HG02852 (cell line): ENCODE measurements around the gene RRP12.
"Not testable (repeated sequence)": the region's sequence is repeated elsewhere in the genome, so short reads cannot be mapped to it uniquely, and the experiment has no call there.

Source experiments
- ATAC-seq: cut with Tn5 transposase; IDR thresholded peaks from one replicate; pipeline ENCODE4 v1.9.1; 2021; ENCODE audit warnings: mild to moderate bottlenecking, moderate library complexity; ENCODE audit not compliant: unreplicated experiment

The RRP12 gene, protein sequence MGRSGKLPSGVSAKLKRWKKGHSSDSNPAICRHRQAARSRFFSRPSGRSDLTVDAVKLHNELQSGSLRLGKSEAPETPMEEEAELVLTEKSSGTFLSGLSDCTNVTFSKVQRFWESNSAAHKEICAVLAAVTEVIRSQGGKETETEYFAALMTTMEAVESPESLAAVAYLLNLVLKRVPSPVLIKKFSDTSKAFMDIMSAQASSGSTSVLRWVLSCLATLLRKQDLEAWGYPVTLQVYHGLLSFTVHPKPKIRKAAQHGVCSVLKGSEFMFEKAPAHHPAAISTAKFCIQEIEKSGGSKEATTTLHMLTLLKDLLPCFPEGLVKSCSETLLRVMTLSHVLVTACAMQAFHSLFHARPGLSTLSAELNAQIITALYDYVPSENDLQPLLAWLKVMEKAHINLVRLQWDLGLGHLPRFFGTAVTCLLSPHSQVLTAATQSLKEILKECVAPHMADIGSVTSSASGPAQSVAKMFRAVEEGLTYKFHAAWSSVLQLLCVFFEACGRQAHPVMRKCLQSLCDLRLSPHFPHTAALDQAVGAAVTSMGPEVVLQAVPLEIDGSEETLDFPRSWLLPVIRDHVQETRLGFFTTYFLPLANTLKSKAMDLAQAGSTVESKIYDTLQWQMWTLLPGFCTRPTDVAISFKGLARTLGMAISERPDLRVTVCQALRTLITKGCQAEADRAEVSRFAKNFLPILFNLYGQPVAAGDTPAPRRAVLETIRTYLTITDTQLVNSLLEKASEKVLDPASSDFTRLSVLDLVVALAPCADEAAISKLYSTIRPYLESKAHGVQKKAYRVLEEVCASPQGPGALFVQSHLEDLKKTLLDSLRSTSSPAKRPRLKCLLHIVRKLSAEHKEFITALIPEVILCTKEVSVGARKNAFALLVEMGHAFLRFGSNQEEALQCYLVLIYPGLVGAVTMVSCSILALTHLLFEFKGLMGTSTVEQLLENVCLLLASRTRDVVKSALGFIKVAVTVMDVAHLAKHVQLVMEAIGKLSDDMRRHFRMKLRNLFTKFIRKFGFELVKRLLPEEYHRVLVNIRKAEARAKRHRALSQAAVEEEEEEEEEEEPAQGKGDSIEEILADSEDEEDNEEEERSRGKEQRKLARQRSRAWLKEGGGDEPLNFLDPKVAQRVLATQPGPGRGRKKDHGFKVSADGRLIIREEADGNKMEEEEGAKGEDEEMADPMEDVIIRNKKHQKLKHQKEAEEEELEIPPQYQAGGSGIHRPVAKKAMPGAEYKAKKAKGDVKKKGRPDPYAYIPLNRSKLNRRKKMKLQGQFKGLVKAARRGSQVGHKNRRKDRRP (N-terminal part only)

DNA sequence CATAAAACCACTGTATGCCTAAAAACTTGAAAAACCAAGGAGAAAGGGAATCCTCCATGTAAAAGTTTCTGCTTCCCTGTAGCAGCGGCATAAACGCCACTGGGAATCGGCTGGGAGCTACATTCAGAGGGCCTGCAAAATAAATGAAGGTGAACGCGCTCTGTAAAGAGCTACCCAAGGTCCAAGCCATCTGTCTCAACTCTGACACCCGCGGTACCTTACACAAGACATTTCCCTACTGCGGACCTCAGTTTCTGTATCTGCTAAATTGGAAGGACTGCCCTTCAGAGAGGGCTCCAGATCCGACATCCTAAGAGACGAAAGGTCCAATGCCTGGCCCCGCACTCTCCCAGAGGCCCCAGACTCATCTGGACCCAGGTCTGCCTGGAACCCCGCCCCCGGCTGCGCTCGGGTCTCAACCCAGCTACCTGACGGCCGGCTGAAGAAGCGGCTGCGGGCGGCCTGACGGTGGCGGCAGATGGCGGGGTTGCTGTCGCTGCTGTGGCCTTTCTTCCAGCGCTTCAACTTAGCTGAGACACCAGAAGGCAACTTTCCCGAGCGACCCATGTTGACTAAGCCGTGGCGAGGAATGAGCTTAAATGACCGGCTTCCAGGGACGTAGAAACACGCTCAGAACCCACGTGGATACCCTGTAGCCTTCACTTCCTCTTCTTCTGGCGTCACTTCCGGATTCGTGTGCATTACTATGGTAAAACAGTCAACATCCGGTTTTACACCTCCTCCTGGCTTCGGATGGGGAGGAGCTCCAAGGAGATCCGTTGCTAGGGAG, at the start of gene RRP12:
Gene RRP12, minus strand, starts transcription at position 676 of the 790 bp plus-strand sequence. Its CDS starts 109 bp downstream, at position 567.
- peak; percentile 96 for ATAC-seq

DNA sequence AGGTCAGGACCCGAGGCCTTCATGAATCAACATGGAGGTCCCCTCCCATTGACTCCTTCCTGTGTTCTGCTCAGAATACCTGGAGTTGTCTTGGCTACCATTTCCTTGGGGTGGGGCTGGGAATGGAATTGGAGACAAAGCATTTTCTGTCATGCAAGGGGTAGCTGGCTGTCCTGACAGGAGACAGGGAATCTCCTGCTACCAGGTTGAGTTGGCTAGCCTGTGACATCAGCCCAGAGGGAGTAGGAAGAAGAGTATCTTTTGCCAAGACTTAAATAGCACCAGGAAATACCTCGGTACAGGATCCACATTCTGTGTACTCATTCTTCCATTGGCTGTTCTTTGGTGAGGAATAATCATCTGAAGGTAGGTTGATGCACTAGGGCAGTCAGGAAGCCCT, 49.7 kb upstream of the RRP12 start:
- no peak for ATAC-seq

DNA sequence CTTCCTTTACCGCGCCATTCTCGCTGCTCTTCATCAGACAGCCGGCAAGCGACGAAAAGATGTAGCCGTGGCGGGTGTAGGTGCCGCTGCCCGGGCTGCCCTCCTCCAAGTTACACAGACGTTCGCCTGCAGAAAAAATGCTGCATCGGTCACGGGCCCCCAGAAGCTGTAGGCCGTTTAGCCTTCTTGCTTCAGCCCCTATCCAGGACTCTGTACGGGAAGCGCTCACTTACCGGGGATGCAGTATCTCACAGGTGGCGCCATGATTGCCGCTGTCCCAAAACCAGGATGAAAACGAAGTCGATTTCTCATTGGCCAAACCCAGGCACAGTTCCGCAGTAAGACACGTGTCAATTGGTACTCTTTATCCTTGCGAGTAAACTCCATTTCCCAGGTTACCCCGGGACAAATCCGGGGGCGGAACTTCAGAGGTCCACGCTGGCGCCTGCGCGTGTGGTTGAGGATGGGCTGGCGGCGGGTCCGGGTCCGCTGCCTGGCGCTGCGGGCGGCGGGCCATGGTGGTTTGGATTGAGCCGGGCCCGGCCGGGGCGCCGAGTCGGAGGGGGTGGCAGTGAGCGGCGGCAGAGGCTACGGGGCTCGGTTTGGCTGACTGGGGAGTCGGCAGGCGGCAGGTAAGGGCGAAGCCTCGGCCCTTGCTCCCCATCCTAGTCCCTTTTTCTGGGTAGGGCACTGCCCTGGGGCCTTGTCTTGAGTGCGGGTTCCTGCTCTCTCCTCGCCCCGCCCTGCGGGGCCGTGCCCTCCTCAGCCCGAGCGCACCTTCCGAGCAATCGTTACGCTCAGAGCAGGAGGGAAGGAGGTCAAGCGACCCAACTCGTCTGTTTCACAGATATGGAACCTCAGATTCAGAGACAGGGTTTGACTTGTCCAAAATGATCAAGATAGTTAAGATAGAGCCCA, 44.8 kb upstream of the RRP12 start, which contains the start of the genes EXOSC1 and ZDHHC16:
Gene EXOSC1, minus strand, starts transcription at position 285 of the 918 bp plus-strand sequence. Its CDS starts 21 bp downstream, at position 264.
Gene ZDHHC16, plus strand, starts transcription at position 454 of the 918 bp plus-strand sequence. CDS start 5,501 bp downstream, outside the sequence.
- peak; percentile 92 for ATAC-seq

DNA sequence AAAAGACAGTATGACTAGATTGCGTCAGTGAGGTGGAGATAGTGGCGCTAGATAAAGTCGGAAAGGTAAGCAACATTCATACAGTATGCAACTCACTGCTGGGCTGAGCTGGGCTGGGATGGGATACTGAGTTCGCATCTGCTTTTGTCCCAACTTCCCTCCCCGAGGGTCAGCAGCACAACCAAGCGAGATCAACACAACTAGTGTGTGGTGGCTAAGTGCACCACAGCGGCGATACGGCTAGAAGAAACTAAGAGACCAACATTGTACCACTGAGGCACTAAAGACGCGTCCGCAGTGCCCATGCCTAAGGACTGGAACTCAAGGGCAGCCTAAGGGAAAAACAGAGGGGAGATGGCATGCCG, 44.2 kb upstream of the RRP12 start:
- ATAC-seq = no peak

DNA sequence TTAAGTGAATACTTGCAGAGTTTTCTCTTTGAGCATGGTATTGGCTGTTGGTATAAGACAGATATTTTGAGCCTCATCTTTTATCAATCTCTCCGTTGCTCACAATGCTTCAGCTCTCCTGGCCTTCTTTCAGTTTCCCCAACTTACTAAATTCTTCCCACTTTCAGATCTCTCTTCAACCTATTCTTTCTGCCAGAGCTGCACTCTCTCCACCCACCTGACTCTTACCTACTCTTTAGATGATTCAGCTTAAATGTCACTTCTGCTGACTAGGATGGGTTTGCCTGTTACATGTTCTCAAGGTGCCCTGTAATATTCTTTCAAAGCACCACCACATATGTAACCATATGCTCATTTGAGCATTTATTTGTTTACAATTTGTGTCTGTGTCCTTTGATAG, 43.1 kb upstream of the RRP12 start:
- ATAC-seq = no peak

DNA sequence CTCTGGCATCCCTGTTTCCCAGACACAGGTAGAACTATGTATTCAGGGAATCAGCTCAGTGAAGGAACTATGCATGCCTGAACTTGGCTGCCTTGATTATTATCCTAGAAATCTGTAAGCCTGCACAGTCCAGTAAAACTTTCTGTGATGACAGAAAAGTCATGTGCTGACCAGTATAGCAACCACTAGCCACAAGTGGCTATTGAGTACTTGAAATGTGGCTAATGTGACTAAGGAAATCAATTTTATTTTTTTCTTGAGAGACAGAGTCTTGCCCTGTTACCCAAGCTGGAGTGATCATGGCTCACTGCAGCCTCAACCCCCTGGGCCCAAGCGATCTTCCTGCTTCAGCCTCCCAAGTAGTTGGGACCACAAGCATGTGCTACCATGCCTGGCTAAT, 41.1 kb upstream of the RRP12 start:
- ATAC-seq = no peak

DNA sequence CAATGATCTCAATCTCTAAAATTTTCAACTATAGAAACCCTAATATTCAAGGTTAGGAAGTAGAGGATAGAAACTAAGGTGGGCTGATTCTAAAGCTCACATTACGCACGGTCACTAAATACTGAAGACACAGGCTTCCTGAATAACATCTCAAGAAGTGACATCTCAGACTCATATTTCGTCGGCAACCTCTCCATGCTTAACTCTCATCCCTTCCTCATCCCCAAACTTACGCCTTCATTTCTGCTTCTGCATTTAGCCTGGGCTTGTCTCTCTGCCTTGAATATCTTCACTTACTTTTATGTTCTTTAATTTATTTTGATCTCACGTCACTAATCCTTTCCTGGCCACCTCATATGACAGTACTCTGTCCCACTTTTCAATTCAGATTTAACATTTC, 34.1 kb upstream of the RRP12 start:
- no peak for ATAC-seq

DNA sequence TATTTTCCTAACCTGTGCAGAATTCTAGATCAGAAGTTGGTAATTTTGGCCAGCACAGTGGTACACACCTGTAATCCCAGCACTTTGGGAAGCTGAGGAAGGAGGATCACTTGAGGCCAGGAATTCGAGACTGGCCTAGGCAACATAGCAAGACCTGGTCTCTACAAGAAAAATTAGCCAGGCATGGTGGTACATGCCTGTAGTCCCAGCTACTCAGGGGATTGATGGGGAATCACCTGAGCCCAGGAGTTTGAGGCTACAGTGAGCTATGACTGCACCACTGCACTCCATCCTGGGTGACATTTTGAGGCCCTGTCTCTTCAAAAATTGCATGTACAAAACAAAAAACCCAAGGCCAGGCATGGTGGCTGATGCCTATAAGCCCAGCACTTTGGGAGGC, 33.4 kb upstream of the RRP12 start:
- no peak for ATAC-seq

DNA sequence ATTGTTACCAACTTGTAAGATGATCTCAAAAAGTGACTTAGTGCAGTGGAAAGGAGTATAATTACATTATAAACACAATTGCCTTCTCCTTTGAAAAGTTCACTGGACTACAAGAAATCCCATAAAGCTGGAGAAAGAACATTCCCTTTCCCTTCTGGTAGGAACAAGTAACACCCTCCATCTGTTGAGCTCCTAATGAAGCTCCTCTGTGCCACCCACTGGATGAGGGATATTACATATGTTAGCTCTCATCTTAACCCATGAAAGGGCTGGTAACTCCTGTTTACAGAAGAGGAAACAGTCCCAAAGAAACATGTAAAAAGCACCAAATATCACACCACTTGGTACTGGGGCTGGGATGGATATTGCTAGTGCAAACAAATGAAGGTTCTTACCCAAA, 32.9 kb upstream of the RRP12 start:
- ATAC-seq = no peak

DNA sequence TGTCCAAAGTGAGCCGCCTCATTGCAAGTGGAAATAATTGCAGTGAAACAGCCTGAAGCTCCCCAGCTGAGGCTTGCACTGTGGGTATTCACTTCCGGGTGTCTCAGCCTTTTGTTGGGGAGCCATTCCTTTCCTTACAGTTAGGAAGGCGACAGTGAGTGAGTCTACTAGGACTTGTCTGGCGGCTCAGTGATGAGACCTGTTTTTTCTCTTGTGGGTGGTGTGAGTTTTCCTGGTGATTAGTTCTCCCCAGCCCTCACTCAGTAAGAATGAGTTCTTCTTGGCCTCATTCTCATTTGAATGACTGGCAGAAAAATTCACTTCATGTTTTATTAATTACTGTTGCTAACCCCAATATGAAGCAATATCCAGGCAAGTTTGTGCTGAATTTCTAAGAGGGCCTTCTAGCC, 27.4 kb upstream of the RRP12 start:
- no peak for ATAC-seq

DNA sequence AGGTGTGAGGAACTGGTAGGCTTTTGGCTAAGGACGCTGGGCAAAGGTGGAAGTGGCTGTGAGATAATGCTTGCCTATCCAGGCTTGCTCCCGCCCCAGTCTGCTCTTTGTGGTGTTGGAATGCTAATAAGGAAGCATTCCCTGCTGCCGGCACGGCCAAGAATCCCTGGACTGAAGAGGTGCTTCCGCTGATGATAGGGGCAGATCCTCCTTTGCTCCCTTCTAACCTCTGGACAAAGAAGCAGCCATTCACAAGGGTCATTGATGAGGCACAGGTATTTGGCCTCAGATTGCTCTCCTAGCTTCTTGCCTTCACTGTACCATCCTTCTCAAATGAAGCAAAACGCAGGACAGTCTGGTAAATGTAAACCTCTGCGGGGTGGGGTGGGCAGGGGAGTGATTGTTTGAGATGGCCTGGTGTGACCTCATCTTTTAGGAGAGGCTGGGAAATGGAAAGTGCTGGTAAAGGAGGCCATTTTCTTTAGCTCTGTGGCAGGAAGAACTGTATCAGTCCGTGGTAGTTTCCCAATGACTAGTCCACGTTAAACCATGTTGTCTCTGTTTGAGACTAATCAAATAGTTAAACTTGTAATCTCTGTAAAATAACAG, 26.5 kb upstream of the RRP12 start:
- ATAC-seq = no peak

DNA sequence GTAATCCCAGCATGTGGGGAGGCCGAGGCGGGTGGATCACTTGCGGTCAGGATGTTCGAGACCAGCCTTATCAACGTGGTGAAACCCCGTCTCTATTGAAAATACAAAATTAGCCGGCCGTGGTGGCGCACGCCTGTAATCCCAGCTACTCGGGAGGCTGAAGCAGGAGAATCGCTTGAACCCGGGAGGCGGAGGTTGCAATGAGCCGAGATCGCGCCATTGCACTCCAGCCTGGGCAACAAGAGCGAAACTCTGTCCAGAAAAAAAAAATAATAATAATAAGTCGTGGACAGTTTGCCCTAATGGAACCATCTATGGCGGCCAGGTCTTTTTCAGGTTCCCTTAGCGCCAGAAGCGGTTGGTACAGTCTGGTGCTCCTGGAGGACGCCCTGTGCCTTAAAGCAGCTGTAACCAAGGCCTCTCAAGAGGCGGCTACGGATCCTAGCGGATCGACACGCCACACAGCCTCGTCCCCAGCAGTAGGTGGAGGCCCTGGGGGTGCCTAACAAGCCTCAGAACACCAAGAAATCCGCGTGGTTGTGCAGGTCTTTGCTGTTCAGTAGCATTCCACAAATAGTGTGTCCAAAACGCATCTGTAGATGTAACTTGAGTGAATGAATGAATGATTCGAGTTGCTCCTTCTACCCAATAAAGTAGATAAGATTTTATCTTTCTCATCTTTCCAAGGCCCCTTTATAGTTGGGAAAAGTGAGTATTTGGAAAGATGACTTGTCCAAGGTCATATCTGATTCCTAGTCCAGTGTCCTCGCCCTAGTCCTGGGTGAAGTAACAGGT, 25.8 kb upstream of the RRP12 start:
- ATAC-seq = no peak

DNA sequence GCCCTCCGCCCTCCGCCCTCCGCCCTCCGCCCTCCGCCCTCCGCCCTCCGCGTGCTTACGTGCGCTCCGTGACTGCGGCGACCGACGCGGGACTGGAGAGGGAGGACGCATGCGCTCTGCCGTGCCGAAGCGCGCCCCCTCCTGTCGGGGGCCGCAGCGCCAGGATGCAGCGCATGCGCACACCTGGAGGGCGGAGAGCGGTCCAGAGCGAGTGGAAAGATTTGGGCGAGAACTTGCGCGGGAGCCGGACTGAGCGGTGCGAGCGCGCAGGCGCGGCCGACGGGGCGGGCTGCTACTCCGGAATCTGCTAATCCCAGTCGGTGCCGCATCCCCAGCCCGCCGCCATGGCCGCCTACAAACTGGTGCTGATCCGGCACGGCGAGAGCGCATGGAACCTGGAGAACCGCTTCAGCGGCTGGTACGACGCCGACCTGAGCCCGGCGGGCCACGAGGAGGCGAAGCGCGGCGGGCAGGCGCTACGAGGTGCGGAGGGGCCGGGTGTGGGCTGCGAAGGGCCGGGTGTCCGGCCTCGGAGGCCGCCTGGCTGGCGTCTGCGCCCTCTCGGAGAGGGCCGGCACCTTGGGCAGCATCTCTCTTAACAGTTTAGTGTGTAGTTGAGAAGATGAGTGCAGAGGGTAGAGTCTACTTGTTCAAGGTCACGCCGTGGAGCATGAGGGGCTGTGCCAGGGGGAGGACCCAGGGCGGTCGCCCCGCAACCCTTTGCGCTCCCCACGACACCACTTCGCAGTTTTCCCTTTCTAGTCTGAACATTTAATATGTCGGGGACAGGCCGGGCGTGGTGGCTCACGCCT, 25.0 kb upstream of the RRP12 start, which contains the start of gene PGAM1:
Gene PGAM1, plus strand, starts transcription at position 228 of the 812 bp plus-strand sequence. Its CDS starts 117 bp downstream, at position 345.
- peak; percentile 74 for ATAC-seq

DNA sequence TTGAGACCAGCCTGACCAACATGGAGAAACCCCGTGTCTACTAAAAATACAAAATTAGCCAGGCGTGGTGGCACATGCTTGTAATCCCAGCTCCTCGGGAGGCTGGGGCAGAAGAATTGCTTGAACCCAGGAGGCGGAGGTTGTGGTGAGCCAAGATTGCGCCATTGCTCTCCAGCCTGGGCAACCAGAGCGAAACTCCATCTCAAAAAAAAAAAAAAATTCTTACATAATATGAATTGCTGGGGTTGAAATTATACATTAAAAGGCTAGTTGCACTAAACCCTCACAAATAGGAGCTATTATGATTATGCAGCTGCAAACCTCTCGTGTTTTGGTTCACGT, 22.6 kb upstream of the RRP12 start:
- not testable (repeated sequence) for ATAC-seq

DNA sequence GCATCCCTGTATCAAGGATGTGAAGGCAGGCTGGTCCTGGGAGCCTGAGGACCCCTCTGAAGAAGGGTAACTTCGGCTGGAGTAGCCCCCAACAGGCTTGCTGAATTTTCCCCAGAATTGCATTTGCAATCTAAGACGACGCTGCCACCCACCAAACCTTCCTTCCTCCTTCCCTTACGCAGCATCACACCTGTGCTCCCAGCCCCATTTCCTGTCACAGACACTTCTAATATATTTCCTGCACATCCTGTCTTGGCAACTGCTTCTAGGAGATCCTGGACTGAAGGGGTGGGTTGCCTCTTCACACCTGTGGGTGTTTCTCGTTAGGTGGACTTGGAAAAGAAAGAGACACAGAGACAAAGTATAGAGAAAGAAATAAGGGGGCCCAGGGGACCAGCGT, 15.4 kb upstream of the RRP12 start:
- ATAC-seq = no peak

DNA sequence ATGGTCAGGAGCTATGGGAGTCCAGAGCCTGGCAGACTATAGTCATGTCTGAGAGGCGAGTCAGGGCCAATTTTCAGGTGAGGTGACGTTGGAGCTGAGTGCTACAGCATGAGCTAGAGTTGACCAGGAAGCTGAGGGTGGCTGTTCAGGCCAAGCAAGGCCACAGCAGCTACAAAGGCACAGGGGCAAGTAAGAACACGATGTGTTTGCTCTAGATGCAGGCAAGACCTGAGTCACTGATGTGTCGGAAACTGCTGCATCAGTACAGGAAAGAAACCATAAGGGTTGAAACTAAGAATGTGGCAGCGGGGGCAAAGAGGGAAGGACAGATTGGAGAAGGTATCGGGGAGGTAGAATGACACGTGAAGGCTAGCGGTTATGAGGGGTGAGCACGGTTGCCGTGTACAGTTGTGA, 11.8 kb upstream of the RRP12 start:
- ATAC-seq = no peak

DNA sequence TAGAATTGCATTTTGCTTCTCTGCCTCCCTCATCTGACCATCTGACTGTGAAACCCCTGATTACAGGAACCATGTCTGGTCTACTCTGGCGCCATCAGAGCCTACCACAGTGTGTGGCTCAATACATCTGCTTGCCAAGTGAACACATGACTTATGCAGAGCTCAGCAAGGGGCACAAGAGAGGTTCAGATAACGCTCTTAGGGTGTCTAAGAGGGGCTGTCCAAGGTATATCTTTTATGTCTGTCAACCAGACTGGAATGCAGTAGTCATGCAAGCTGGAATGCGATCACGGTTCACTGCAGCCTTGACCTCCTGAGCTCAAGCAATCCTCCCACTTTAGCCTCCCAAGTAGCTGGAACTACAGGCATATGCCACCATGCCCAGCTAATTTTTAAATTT, 10.3 kb upstream of the RRP12 start:
- no peak for ATAC-seq
